Esophagus squamous epithelium (tissue), 5 donors: ENCODE results near the gene OTUD4. TPM values are rescaled to one million over a fixed set of nuclear protein-coding genes. Genes with fewer than 3 reads are reported as not detected.
"Not testable (repeated sequence)": the region's sequence is repeated elsewhere in the genome, so short reads cannot be mapped to it uniquely, and the experiment has no call there.

Experiments used
- DNase-seq: peaks from one replicate; lab custom pipeline; 2025; lab: John Stamatoyannopoulos, UW
- H3K27ac ChIP-seq, 4 donors: fragments of 200-600 bp; sonication (generic); one replicate each; pipeline ENCODE4 v1.5.1; 2016 to 2019; ENCODE audit warnings: mild to moderate bottlenecking in 1 of 4
- H3K27me3 ChIP-seq, 4 donors: fragments of 200-600 bp; sonication (generic); 1 replicate in 3 of 4; 2 replicates in 1 of 4; pipeline versions ENCODE4 v1.5.1 to v1.6.0; 2017 to 2021; ENCODE audit warnings: antibody characterized with exemption in 1 of 4
- H3K36me3 ChIP-seq, 3 donors: fragments of 200-600 bp; sonication (generic); one replicate each; pipeline ENCODE4 v1.5.1; 2016 to 2019
- H3K4me1 ChIP-seq, 3 donors: fragments of 200-600 bp; sonication (generic); one replicate each; pipeline ENCODE4 v1.5.1; 2017 to 2019
- H3K4me3 ChIP-seq, 4 donors: fragments of 200-600 bp; sonication (generic); 1 replicate in 3 of 4; 2 replicates in 1 of 4; pipeline ENCODE4 v1.5.1; 2016 to 2019; ENCODE audit warnings: mild to moderate bottlenecking in 2 of 4, moderate library complexity in 1 of 4
- H3K9me3 ChIP-seq, 3 donors: fragments of 200-600 bp; sonication (generic); one replicate each; pipeline ENCODE4 v1.5.1; 2016 to 2019
- CTCF ChIP-seq, 6 experiments: fragments of 450-650 bp in 4 of 6; fragments of 200-600 bp in 2 of 6; sonication (generic) in 2 of 6; IDR thresholded peaks; one replicate each; pipeline ENCODE4 v1.5.1; 2016 to 2019; ENCODE audit warnings: antibody characterized with exemption in 6 of 6, mild to moderate bottlenecking in 4 of 6, moderate library complexity in 4 of 6
- POLR2A ChIP-seq, 4 donors: fragments of 450-650 bp; IDR thresholded peaks; one replicate each; pipeline ENCODE4 v1.6.1; 2017; ENCODE audit warnings: antibody characterized with exemption in 4 of 4, mild to moderate bottlenecking in 4 of 4, moderate library complexity in 3 of 4
- WGBS, 2 donors: methylation state at CpG; one replicate each; pipeline ENCODE4 v1.1.5; 2018; 5-methylcytosine and 5-hydroxymethylcytosine counted together
- intact Hi-C: fragments of 100-400 bp; cut with DNase I; formaldehyde crosslinking; loops from one replicate; pipeline ENCODE4 v1.15.0; 2022
- total RNA-seq, 4 donors: library from RNA; depleted of rRNA; stranded (reverse); fragments of >200 nt; gene quantifications; one replicate each; pipeline ENCODE4 v1.1.0, GENCODE V29; 2016
- donor health status: DM: yes; HTN: yes; CAD: no.

OTUD4 gene
- total RNA-seq, result 10 to 100 TPM; 15.2 to 34.0 (median 25.2) TPM

GRCh38 chr4:145180298-145181090, at the start of gene OTUD4:
Gene OTUD4, minus strand, starts transcription at chr4:145180589. Its CDS starts 616 bp downstream, at chr4:145179973.
- no peaks in the 10 kb centered on the region for H3K36me3 ChIP-seq
- TF ChIP-seq CTCF (IDR thresholded peaks at IDR 0.05) (peak in 1 of 6 experiments; percentile 7), POLR2A (IDR thresholded peaks at IDR 0.05) (peak in 2 of 4 donors; percentile 41 to 82)
- H3K4me3 ChIP-seq, result peak within 1 kb of the TSS; percentile 75 to 98 (median 85)
- WGBS, 2 donors, result 0% methylated on average over 4 of the region's 94 CpGs; no CpG with 5 or more reads in 1 of the 2 donors
- H3K4me1 ChIP-seq, result peaks cover 15 to 43% (median 19%) of the 10 kb centered on the region in 3 donors
- intact Hi-C loops, result no loop called here
- H3K9me3 ChIP-seq, result no peaks in the 10 kb centered on the region
- peak; percentile 79 for DNase-seq
- no peaks in the 10 kb centered on the region for H3K27me3 ChIP-seq
- H3K27ac ChIP-seq, result peak within 1 kb of the TSS; percentile 94 to 100 (median 98)

DNA sequence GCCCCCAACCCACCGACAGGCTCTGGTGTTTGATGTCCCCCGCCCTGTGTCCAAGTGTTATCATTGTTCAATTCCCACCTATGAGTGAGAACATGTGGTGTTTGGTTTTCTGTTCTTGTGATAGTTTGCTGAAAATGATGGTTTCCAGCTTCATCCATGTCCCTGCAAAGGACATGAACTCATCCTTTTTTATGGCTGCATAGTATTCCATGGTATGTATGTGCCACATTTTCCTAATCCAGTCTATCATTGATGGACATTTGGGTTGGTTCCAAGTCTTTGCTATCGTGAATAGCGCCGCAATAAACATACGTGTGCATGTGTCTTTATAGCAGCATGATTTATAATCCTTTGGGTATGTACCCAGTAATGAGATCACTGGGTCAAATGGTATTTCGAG, 42.8 kb upstream of the OTUD4 start:
- H3K27ac ChIP-seq, DNase-seq, H3K4me3 ChIP-seq, H3K9me3 ChIP-seq, H3K27me3 ChIP-seq, H3K36me3 ChIP-seq, H3K4me1 ChIP-seq: not testable (repeated sequence)
- 82 to 87% methylated on average over 7 of the region's 7 CpGs for WGBS, 2 donors
- intact Hi-C loops, result loop anchor here (10.0 kb wide), 1 partner anchor 342 kb away; no protein-coding TSS in a partner anchor

GRCh38 chr4:145221529-145221928, 41.1 kb upstream of the OTUD4 start:
- not testable (repeated sequence) for H3K9me3 ChIP-seq, H3K27me3 ChIP-seq, H3K27ac ChIP-seq, H3K36me3 ChIP-seq, H3K4me3 ChIP-seq, DNase-seq, H3K4me1 ChIP-seq
- WGBS, 2 donors, result 77 to 85% methylated on average over 5 of the region's 5 CpGs
- intact Hi-C loops, result loop anchor here (10.0 kb wide), 1 partner anchor 343 kb away; no protein-coding TSS in a partner anchor

- WGBS, 2 donors, result 73 to 79% methylated on average over 2 of the region's 2 CpGs
- DNase-seq, result no peak
- Histone ChIP-seq H3K27me3 (no peaks in the 10 kb centered on the region), H3K4me3 (no peak overlapping the region), H3K27ac (no peak overlapping the region), H3K9me3 (no peaks in the 10 kb centered on the region), H3K36me3 (no peaks in the 10 kb centered on the region), H3K4me1 (no peaks in the 10 kb centered on the region)
- intact Hi-C loops, result no loop called here
- TF ChIP-seq CTCF (IDR thresholded peaks at IDR 0.05), result no peak
- no peak for TF ChIP-seq POLR2A (IDR thresholded peaks at IDR 0.05)
Measured at GRCh38 chr4:145219090-145219489, 38.7 kb upstream of the OTUD4 start.

GRCh38 chr4:145218251-145218650, 37.9 kb upstream of the OTUD4 start:
- no peak overlapping the region for H3K27ac ChIP-seq
- no peaks in the 10 kb centered on the region for H3K4me1 ChIP-seq
- WGBS, 2 donors, result 51 to 61% methylated on average over 3 of the region's 3 CpGs
- H3K36me3 ChIP-seq, result no peaks in the 10 kb centered on the region
- TF ChIP-seq CTCF (IDR thresholded peaks at IDR 0.05) (no peak), POLR2A (IDR thresholded peaks at IDR 0.05) (no peak)
- H3K4me3 ChIP-seq, result no peak overlapping the region
- intact Hi-C loops, result no loop called here
- no peaks in the 10 kb centered on the region for H3K27me3 ChIP-seq
- H3K9me3 ChIP-seq, result no peaks in the 10 kb centered on the region
- DNase-seq, result no peak

- Histone ChIP-seq H3K4me1 (no peaks in the 10 kb centered on the region), H3K9me3 (no peaks in the 10 kb centered on the region), H3K4me3 (no peak overlapping the region), H3K27ac (no peak overlapping the region), H3K36me3 (no peaks in the 10 kb centered on the region), H3K27me3 (no peaks in the 10 kb centered on the region)
- DNase-seq, result no peak
- intact Hi-C loops, result no loop called here
- no peak for TF ChIP-seq CTCF (IDR thresholded peaks at IDR 0.05)
- WGBS, 2 donors, result 73 to 82% methylated on average over 1 of the region's 1 CpG
Measured at GRCh38 chr4:145217349-145217748, 37.0 kb upstream of the OTUD4 start.
